Hepatocyte (in vitro differentiated cells): Measurements from ENCODE around the gene KIAA1958. TPM values are rescaled to one million over a fixed set of nuclear protein-coding genes. Genes with fewer than 3 reads are reported as not detected.

ENCODE experiments used
- DNase-seq: peaks from one replicate; pipeline ENCODE4 v3.0.0-alpha.2; 2016; ENCODE audit warnings: low spot score
- H2AFZ ChIP-seq: fragments of 200-600 bp; sonication (generic); 2 replicates; pipeline ENCODE4 v1.6.0; 2016; ENCODE audit warnings: antibody characterized with exemption, mild to moderate bottlenecking
- H3K27ac ChIP-seq: fragments of 200-600 bp; sonication (generic); 2 replicates; pipeline ENCODE4 v1.5.1; 2016; ENCODE audit warnings: mild to moderate bottlenecking
- H3K27me3 ChIP-seq: fragments of 200-600 bp; sonication (generic); 2 replicates; pipeline ENCODE4 v1.6.1; 2016
- H3K36me3 ChIP-seq: fragments of 200-600 bp; sonication (generic); replicated peaks from 2 replicates; pipeline ENCODE4 v1.5.1; 2016; ENCODE audit warnings: low read depth; ENCODE audit not compliant: insufficient read depth
- H3K4me1 ChIP-seq: fragments of 200-600 bp; sonication (generic); 2 replicates; pipeline ENCODE4 v1.5.1; 2016; ENCODE audit warnings: mild to moderate bottlenecking, moderate library complexity; ENCODE audit not compliant: insufficient read depth
- H3K4me2 ChIP-seq: fragments of 200-600 bp; sonication (generic); 2 replicates; pipeline ENCODE4 v1.6.0; 2016
- H3K4me3 ChIP-seq: fragments of 200-600 bp; sonication (generic); 2 replicates; pipeline ENCODE4 v1.5.1; 2016; ENCODE audit warnings: mild to moderate bottlenecking
- H3K79me2 ChIP-seq: fragments of 200-600 bp; sonication (generic); 2 replicates; pipeline ENCODE4 v1.6.0; 2017; ENCODE audit warnings: mild to moderate bottlenecking
- H3K9me2 ChIP-seq: fragments of 200-600 bp; sonication (generic); replicated peaks from 2 replicates; pipeline ENCODE4 v1.6.0; 2017; ENCODE audit warnings: mild to moderate bottlenecking; ENCODE audit not compliant: insufficient read depth
- H3K9me3 ChIP-seq: fragments of 200-600 bp; sonication (generic); 2 replicates; pipeline ENCODE4 v1.5.1; 2016; ENCODE audit warnings: low read depth, mild to moderate bottlenecking
- H4K20me1 ChIP-seq: fragments of 200-600 bp; sonication (generic); 2 replicates; pipeline ENCODE4 v1.6.0; 2016; ENCODE audit warnings: mild to moderate bottlenecking; ENCODE audit not compliant: insufficient read depth, poor library complexity, severe bottlenecking
- CTCF ChIP-seq: fragments of 200-600 bp; sonication (generic); IDR thresholded peaks from 2 replicates; pipeline ENCODE4 v1.5.1; 2016; ENCODE audit warnings: antibody characterized with exemption, mild to moderate bottlenecking; ENCODE audit not compliant: poor library complexity
- EZH2 ChIP-seq: fragments of 200-600 bp; sonication (generic); IDR thresholded peaks from 2 replicates; pipeline ENCODE4 v1.6.1; 2016; ENCODE audit warnings: antibody characterized with exemption, mild to moderate bottlenecking, borderline replicate concordance
- EZH2phosphoT487 ChIP-seq: fragments of 200-600 bp; sonication (generic); IDR thresholded peaks from one replicate; pipeline ENCODE4 v1.6.1; 2018; ENCODE audit warnings: antibody characterized with exemption, mild to moderate bottlenecking, low read depth, moderate library complexity; ENCODE audit not compliant: unreplicated experiment, severe bottlenecking
- WGBS: methylation state at CpG from one replicate; pipeline ENCODE4 v1.1.6; 2016; ENCODE audit warnings: low lambda C conversion rate; ENCODE audit errors: missing lambda C conversion rate; 5-methylcytosine and 5-hydroxymethylcytosine counted together
- polyA plus RNA-seq: library from polyadenylated mRNA; unstranded; fragments of >200 nt; fragmentation: Nextera tagmentation; extraction: Ambion mirVana; gene quantifications from 2 replicates; pipeline ENCODE4 v1.2.1, GENCODE V29; 2016
- total RNA-seq: library from RNA; depleted of rRNA; stranded (reverse); fragments of >200 nt; gene quantifications from 2 replicates; pipeline ENCODE4 v1.2.3, GENCODE V29; 2014

Gene KIAA1958
- total and polyA plus RNA-seq, 2 experiments from 2014 or later = 3.5 to 10.1 TPM

GRCh38 chr9:112556497-112557442 lies 70.1 kb downstream of the KIAA1958 start:
- no peak for TF ChIP-seq CTCF
- TF ChIP-seq EZH2phosphoT487 = no peak
- TF ChIP-seq EZH2 = no peak
- peak; percentile 43 for DNase-seq
- no peaks in the 10 kb centered on the region for H3K27me3 ChIP-seq
- no peaks in the 10 kb centered on the region for H3K36me3 ChIP-seq
- peak overlapping the region; percentile 85 for H3K27ac ChIP-seq
- H3K4me1 ChIP-seq = peaks cover 16% of the 10 kb centered on the region
- no peaks in the 10 kb centered on the region for H3K9me2 ChIP-seq
- H4K20me1 ChIP-seq = no peaks in the 10 kb centered on the region
- no peak overlapping the region for H3K4me3 ChIP-seq
- peak overlapping the region; percentile 63 for H3K4me2 ChIP-seq
- H2AFZ ChIP-seq = no peak overlapping the region
- H3K79me2 ChIP-seq = peaks cover 78% of the 10 kb centered on the region
- WGBS = 87% methylated on average over 6 of the region's 6 CpGs
- H3K9me3 ChIP-seq = no peaks in the 10 kb centered on the region

DNA sequence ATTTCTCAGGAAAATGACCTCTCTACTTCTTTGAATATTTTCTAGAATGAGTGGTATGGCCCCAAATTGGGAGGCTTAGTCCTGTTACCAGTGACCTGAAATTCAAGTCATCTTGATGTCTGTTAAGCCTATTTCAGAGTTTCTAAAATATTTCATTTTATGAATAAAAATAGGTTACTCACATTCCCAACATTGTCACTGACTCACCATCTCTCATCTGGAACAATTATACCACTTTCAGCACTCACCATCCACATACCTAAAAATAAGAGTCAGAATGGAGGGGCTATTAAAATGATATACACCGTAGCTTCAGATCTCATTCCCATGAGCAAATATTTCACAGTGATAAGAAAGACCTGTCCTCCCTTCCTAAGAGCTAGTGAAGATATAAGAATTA lies 71.8 kb downstream of the KIAA1958 start:
- Histone ChIP-seq H4K20me1 (no peaks in the 10 kb centered on the region), H3K36me3 (no peaks in the 10 kb centered on the region), H2AFZ (no peak overlapping the region), H3K4me2 (no peak overlapping the region), H3K4me3 (no peak overlapping the region), H3K27me3 (no peaks in the 10 kb centered on the region), H3K4me1 (peaks cover 16% of the 10 kb centered on the region), H3K9me3 (no peaks in the 10 kb centered on the region), H3K79me2 (peaks cover 75% of the 10 kb centered on the region), H3K9me2 (no peaks in the 10 kb centered on the region), H3K27ac (no peak overlapping the region)
- WGBS = 88% methylated on average over 1 of the region's 1 CpG
- TF ChIP-seq CTCF = no peak
- no peak for TF ChIP-seq EZH2phosphoT487
- TF ChIP-seq EZH2 = no peak
- DNase-seq = no peak

- Histone ChIP-seq H3K4me1 (peaks cover 16% of the 10 kb centered on the region), H3K9me3 (no peaks in the 10 kb centered on the region), H3K79me2 (peaks cover 75% of the 10 kb centered on the region), H4K20me1 (no peaks in the 10 kb centered on the region), H3K4me2 (no peak overlapping the region), H3K27me3 (no peaks in the 10 kb centered on the region), H3K9me2 (no peaks in the 10 kb centered on the region), H2AFZ (no peak overlapping the region), H3K27ac (no peak overlapping the region), H3K4me3 (no peak overlapping the region), H3K36me3 (no peaks in the 10 kb centered on the region)
- TF ChIP-seq EZH2phosphoT487 (no peak), CTCF (no peak), EZH2 (no peak)
- 78% methylated on average over 2 of the region's 2 CpGs for WGBS
- DNase-seq = no peak
Observed at GRCh38 chr9:112558978-112559377, 72.4 kb downstream of the KIAA1958 start.
